ENCODE measurements around the gene ALK.

DNA sequence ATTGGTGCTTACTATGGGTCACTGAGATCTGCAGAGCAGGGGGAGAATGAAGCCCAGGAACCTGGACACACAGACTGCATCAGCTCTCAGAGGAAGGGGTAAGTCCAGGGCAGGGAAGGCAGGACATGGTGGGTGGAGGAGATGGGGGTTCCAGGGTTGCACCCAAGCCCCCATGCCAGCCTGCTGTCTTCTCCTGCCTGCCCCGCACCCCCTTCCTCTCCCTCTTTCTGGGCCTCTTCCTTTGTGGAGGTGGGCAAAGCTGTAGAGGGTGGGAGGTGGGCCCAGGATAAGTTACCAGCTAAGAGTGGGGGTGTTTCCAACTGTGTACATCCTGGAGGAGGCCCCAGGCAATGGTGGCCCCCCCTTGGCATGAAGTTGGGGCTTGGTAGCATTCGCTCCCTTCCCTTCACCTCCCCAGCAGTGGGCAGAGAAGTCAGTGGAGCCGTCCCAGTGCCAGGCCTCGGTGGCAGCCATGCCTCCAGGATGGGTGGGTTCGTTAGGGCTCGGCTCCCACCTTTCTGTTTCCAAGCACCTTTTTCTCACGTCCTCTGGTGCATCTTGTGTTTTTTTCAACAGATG, 674.0 kb downstream of the ALK start:
- TF ChIP-seq LARP7 (IDR thresholded peaks at IDR 0.05), result no peak
- TF ChIP-seq, protein P1, sequence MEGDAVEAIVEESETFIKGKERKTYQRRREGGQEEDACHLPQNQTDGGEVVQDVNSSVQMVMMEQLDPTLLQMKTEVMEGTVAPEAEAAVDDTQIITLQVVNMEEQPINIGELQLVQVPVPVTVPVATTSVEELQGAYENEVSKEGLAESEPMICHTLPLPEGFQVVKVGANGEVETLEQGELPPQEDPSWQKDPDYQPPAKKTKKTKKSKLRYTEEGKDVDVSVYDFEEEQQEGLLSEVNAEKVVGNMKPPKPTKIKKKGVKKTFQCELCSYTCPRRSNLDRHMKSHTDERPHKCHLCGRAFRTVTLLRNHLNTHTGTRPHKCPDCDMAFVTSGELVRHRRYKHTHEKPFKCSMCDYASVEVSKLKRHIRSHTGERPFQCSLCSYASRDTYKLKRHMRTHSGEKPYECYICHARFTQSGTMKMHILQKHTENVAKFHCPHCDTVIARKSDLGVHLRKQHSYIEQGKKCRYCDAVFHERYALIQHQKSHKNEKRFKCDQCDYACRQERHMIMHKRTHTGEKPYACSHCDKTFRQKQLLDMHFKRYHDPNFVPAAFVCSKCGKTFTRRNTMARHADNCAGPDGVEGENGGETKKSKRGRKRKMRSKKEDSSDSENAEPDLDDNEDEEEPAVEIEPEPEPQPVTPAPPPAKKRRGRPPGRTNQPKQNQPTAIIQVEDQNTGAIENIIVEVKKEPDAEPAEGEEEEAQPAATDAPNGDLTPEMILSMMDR (IDR thresholded peaks at IDR 0.05 in 2 of 3, conservative IDR thresholded peaks at IDR 0.05 in 1 of 3; ENCODE audit: control insufficient read depth in 2 of 3, extremely low read depth in 1 of 3, insufficient read depth in 1 of 3, low read depth in 3 of 3, low read length in 3 of 3), result no peak
- TF ChIP-seq YBX1 (IDR thresholded peaks at IDR 0.05), result no peak
- TF ChIP-seq TARDBP (IDR thresholded peaks at IDR 0.05; ENCODE audit: borderline replicate concordance), result no peak
- TF ChIP-seq, protein P2, sequence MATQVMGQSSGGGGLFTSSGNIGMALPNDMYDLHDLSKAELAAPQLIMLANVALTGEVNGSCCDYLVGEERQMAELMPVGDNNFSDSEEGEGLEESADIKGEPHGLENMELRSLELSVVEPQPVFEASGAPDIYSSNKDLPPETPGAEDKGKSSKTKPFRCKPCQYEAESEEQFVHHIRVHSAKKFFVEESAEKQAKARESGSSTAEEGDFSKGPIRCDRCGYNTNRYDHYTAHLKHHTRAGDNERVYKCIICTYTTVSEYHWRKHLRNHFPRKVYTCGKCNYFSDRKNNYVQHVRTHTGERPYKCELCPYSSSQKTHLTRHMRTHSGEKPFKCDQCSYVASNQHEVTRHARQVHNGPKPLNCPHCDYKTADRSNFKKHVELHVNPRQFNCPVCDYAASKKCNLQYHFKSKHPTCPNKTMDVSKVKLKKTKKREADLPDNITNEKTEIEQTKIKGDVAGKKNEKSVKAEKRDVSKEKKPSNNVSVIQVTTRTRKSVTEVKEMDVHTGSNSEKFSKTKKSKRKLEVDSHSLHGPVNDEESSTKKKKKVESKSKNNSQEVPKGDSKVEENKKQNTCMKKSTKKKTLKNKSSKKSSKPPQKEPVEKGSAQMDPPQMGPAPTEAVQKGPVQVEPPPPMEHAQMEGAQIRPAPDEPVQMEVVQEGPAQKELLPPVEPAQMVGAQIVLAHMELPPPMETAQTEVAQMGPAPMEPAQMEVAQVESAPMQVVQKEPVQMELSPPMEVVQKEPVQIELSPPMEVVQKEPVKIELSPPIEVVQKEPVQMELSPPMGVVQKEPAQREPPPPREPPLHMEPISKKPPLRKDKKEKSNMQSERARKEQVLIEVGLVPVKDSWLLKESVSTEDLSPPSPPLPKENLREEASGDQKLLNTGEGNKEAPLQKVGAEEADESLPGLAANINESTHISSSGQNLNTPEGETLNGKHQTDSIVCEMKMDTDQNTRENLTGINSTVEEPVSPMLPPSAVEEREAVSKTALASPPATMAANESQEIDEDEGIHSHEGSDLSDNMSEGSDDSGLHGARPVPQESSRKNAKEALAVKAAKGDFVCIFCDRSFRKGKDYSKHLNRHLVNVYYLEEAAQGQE (IDR thresholded peaks at IDR 0.05; ENCODE audit: low read depth, low read length), result no peak
- no peak for TF ChIP-seq TAF1 (IDR thresholded peaks at IDR 0.05; ENCODE audit: borderline replicate concordance, low read depth, low read length)
- no peak for TF ChIP-seq RAD21 (IDR thresholded peaks at IDR 0.05; ENCODE audit: insufficient read depth, low read depth, low read length)
- TF ChIP-seq ZNF24 (IDR thresholded peaks at IDR 0.05), result no peak
- no peak for TF ChIP-seq EP300 (IDR thresholded peaks at IDR 0.05; ENCODE audit: borderline replicate concordance in 1 of 2, control insufficient read depth in 1 of 2, low read depth in 2 of 2, low read length in 2 of 2)

Measured in GM12878 (cell line).